Measurements from ENCODE around the gene CES2.
"Not testable (repeated sequence)": the region's sequence is repeated elsewhere in the genome, so short reads cannot be mapped to it uniquely, and the experiment has no call there.

CES2 gene

GRCh38 chr16:66953462-66954096, 18.3 kb downstream of the CES2 start:
- no peak overlapping the region for H3K4me3 ChIP-seq (ENCODE audit: low read depth, low read length)
- no peak for TF ChIP-seq CTCF (IDR thresholded peaks at IDR 0.05; ENCODE audit: insufficient read depth, low read depth, low read length, missing control alignments)
- no peak for DNase-seq (ENCODE audit: low read depth)

- peak; percentile 81 for DNase-seq (ENCODE audit: low read depth)
- H3K4me3 ChIP-seq (ENCODE audit: low read depth, low read length) = no peak overlapping the region
- TF ChIP-seq CTCF (IDR thresholded peaks at IDR 0.05; ENCODE audit: insufficient read depth, low read depth, low read length, missing control alignments) = peak; percentile 81
Measured at GRCh38 chr16:66954097-66954659, 18.9 kb downstream of the CES2 start.

- DNase-seq (ENCODE audit: low read depth); H3K4me3 ChIP-seq (ENCODE audit: low read depth, low read length): not testable (repeated sequence)
Measured at GRCh38 chr16:66955363-66956153, 20.2 kb downstream of the CES2 start.

GRCh38 chr16:66956154-66956457, 20.8 kb downstream of the CES2 start:
- DNase-seq (ENCODE audit: low read depth); H3K4me3 ChIP-seq (ENCODE audit: low read depth, low read length): not testable (repeated sequence)

GRCh38 chr16:66958857-66959703, 23.8 kb downstream of the CES2 start:
- no peak for DNase-seq (ENCODE audit: low read depth)
- H3K4me3 ChIP-seq (ENCODE audit: low read depth, low read length) = no peak overlapping the region
- TF ChIP-seq CTCF (IDR thresholded peaks at IDR 0.05; ENCODE audit: insufficient read depth, low read depth, low read length, missing control alignments) = no peak

- no peak overlapping the region for H3K4me3 ChIP-seq (ENCODE audit: low read depth, low read length)
- TF ChIP-seq CTCF (IDR thresholded peaks at IDR 0.05; ENCODE audit: insufficient read depth, low read depth, low read length, missing control alignments) = no peak
- no peak for DNase-seq (ENCODE audit: low read depth)
Measured at GRCh38 chr16:66959704-66960161, 24.4 kb downstream of the CES2 start.

GRCh38 chr16:66960270-66960669, 25.0 kb downstream of the CES2 start:
- H3K4me3 ChIP-seq (ENCODE audit: low read depth, low read length) = no peak overlapping the region
- TF ChIP-seq CTCF (IDR thresholded peaks at IDR 0.05; ENCODE audit: insufficient read depth, low read depth, low read length, missing control alignments) = no peak
- DNase-seq (ENCODE audit: low read depth) = no peak
